ENCODE results near the gene PKLR. TPM values are rescaled to one million over a fixed set of nuclear protein-coding genes. Genes with fewer than 3 reads are reported as not detected.

PKLR gene
- total and polyA plus RNA-seq, 2 of the 8 experiments (the other 6 are each of a cell fraction or from before 2014, with no cell fraction given) = 2.3 to 7.5 TPM

DNA sequence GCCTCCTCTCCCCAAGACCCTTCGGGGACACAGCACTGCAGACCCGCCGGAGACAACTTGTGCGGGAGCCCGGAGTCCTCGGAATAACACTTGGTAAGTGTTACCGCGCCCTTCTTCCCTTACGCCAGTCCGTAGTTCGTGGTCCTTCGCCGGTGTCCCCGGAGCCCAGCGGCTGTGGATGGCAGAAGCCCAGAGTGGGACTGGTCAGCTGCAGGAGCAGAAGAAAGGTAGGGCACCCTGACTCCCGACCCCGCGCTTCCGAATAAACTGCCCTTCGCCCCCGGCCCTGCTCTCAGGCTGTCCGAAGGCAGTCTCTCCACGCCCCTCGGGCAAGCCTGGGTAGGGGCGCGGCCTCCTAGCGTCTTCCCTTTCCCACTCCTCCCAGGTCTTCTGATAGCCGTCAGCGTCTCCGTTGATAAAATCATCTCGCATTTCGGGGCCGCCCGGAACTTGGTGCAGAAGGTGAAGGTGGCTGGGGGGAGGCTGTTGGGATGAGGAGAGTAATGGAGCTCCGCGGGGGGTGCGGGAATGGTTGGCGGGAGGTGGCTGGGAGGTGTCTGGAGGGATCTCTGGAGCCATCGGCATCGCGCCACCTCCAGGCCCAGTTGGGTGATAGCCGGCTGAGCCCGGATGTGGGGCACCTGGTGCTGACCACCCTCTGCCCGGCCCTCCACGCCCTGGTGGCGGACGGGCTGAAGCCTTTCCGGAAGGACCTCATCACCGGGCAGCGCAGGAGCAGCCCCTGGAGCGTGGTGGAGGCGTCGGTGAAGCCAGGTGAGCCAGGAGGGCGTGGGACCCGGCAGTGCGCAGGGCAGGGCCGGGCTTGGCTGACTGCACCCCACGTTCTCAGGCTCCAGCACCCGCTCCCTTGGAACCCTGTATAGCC, 23.7 kb upstream of the PKLR start (continued):
- peak; percentile 65 for TF ChIP-seq KDM4A (IDR thresholded peaks at IDR 0.05; ENCODE audit: low read depth, low read length, severe bottlenecking)
- peak; percentile 34 to 50; a peak in 3 of 4 replicates for TF ChIP-seq RAD21 (IDR thresholded peaks at IDR 0.05 in 1 of 2, conservative IDR thresholded peaks at IDR 0.05 in 1 of 2; ENCODE audit: low read depth in 2 of 2, low read length in 2 of 2)
- 0 out of 2 replicates have a peak, but pooled peaks have one; percentile 22 for TF ChIP-seq TCF12 (IDR thresholded peaks at IDR 0.05; ENCODE audit: low read depth, low read length)
- no peak for TF ChIP-seq CREB1 (IDR thresholded peaks at IDR 0.05)
- TF ChIP-seq TBP (IDR thresholded peaks at IDR 0.05; ENCODE audit: low read depth, low read length) = peak; percentile 41; the same call in 1 of the 2 replicates
- TF ChIP-seq EZH2 (IDR thresholded peaks at IDR 0.05; ENCODE audit: low read depth, low read length, severe bottlenecking) = no peak
- TF ChIP-seq PHF8 (conservative IDR thresholded peaks at IDR 0.05; ENCODE audit: low read depth, low read length) = peak; percentile 7; the same call in 1 of the 2 replicates
- TF ChIP-seq, protein P1, sequence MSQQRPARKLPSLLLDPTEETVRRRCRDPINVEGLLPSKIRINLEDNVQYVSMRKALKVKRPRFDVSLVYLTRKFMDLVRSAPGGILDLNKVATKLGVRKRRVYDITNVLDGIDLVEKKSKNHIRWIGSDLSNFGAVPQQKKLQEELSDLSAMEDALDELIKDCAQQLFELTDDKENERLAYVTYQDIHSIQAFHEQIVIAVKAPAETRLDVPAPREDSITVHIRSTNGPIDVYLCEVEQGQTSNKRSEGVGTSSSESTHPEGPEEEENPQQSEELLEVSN (IDR thresholded peaks at IDR 0.05) = 0 out of 2 replicates have a peak, but pooled peaks have one; percentile 11
- TF ChIP-seq SUZ12 (IDR thresholded peaks at IDR 0.05; ENCODE audit: low read length) = no peak
- peak; percentile 6 for TF ChIP-seq ASH2L (IDR thresholded peaks at IDR 0.05; ENCODE audit: low read length)

Data from H1 (cell line).